ENCODE measurements around the gene LSR.
A peak's percentile ranks its signal among the peaks of the same experiment; 100 is the strongest.

The LSR gene, protein sequence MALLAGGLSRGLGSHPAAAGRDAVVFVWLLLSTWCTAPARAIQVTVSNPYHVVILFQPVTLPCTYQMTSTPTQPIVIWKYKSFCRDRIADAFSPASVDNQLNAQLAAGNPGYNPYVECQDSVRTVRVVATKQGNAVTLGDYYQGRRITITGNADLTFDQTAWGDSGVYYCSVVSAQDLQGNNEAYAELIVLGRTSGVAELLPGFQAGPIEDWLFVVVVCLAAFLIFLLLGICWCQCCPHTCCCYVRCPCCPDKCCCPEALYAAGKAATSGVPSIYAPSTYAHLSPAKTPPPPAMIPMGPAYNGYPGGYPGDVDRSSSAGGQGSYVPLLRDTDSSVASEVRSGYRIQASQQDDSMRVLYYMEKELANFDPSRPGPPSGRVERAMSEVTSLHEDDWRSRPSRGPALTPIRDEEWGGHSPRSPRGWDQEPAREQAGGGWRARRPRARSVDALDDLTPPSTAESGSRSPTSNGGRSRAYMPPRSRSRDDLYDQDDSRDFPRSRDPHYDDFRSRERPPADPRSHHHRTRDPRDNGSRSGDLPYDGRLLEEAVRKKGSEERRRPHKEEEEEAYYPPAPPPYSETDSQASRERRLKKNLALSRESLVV

GRCh38 chr19:35248310-35249145 lies at the start of gene LSR:
Gene LSR (plus strand): TSS chr19:35249002. CDS start chr19:35249023, 21 bp downstream.
- peak; percentile 54 for DNase-seq (ENCODE audit: low read depth)

- DNase-seq (ENCODE audit: low read depth), result no peak
These were observed 49.3 kb upstream of the LSR start for GRCh38 chr19:35199481-35199880.

DNA sequence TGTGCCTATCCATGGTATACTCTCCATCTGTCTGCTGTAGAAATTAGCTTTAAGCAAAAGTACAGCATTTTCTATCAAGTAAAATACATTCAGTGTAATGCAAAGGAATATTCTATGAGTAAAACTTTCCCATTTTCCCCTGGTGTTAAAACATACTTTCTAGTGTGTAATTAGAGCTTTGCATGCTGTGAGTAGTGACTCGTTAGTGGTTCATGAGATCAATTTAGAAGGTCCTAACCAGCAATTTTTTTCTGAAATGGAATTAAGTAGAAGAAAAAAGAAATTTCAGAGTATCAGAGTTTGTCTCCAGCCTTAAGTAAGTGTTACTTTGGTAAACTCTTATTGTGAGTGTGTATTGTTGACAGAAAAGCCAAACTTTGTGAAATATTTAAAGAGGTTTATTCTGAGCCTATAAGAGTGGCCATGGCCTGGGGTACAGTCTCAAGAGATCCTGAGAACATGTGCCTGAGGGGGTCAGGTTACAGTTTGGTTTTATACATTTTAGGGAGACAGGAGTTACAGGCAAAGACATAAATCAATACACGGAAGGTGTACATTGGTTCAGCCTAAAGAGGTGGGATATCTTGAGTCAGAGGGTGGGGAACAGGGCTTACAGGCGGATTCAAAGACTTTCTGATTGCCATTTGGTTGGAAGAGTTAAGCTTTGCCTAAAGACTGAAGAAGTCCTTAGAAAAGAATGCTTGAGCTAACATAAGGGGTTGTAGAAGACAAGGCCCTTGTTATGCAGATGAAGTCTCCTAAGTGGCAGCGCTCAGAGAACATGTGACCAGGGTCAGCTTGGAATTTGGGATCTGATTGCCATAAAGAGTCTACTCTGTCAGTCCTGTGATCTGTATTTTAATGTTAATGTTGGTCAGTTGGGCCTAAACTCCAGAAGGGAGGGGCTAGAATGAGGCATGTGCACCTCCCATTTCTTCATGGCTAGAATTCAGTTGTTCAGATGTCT lies 45.8 kb upstream of the LSR start:
- no peak for DNase-seq (ENCODE audit: low read depth)

DNA sequence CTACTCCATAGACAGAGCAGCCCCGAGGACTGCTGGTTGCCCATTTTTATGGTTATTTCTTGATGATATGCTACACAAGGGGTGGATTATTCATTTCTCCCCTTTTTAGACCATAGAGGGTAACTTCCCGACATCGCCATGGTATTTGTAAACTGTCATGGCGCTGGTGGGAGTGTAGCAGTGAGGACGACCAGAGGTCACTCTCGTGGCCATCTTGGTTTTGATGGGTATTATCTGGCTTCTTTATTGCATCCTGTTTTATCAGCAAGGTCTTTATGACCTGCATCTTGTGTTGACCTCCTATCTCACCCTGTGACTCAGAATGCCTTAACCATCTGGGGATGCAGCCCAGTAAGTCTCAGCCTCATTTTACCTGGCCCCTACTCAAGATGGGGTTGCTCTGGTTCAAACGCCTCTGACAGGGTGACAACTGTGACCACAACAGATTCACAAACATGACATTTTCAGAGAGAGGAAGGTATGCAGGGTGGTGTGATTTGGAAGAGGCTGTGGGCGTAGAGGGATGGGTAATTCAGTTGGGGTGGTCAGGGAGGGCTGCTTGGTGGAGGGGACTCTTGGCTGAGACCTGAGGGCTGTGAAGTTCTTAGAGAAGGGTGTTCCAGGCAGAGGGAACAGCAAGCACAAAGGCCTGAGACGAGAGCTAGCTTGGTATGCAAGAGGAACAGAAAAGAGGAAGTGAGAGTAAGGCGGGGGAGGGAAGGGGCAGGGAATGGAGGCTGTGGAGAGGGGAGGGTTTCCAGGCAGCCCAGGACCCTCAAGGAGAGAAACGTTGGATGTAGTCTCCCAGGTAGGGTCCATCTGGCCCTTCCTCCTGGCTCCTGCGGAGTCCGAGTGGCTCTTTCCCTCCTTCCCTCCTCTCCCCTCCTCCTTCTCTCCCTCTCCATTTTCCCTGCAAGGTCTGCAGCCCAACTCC lies 43.7 kb upstream of the LSR start:
- DNase-seq (ENCODE audit: low read depth), result no peak

DNA sequence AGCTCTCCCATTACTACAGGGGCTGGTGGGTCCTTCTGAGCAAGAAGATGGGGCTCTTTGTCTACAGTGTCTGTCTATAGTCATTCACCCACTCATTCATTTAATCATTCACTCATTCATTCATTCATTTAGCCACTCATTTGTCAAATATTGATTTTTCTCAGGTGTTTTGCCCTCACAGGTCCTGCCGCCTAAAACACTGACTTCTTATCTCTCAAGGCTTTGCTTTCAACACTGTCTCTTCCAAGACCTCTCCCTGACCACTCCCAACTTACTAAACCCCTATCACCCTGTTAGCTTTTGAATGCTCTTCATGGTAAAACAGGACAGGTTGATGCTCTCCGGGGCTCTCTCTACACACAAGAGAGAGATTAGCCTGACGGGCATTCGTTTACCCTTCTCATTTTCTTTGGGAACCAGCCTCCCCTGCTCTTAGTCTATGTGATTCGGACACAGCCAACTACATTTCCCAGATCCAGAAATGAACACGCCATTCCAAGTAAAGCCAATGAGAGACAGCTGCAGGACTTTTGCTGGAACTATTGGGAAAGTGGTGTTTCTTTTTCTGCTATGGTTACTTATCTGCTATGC lies 43.0 kb upstream of the LSR start:
- no peak for DNase-seq (ENCODE audit: low read depth)

- no peak for DNase-seq (ENCODE audit: low read depth)
These were observed 42.4 kb upstream of the LSR start for GRCh38 chr19:35206379-35206778.

DNA sequence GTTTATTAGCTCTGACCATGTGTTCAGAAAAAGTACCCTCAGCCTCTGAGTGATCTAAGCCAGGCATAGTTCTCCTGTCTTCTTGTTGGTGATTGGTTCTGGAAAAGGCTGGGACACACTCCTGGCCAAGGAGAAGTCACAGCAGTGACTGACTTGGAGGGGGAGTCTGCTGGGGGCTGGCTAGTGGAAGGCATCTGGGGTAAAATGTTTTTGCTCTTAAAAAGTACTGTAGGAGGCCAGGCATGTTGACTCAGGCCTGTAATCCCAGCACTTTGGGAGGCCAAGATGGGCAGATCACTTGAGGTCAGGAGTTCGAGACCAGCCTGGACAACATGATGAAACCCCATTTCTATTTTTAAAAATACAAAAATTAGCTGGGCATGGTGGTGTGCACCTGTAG lies 41.9 kb upstream of the LSR start:
- no peak for DNase-seq (ENCODE audit: low read depth)

DNA sequence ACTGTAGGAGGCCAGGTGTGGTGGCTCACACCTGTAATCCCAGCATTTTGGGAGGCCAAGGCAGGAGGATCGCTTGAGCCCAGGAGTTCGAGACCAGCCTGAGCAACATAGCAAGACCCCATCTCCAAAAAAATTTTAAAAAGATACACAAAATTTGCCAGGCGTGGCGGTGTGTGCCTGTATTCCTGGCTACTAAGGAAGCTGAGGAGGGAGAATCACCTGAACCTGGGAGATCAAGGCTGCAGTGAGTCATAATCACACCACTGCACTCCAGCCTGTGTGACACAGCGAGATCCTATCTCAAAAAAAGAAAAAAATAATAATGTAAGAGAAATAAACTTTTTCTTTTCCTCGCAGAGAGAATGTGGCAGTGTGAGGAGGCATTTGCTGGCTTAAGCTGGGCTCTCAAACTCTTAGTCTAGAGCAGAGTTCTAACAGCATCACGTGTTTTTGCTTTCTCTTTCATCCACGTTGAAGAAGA lies 41.4 kb upstream of the LSR start:
- no peak for DNase-seq (ENCODE audit: low read depth)

DNA sequence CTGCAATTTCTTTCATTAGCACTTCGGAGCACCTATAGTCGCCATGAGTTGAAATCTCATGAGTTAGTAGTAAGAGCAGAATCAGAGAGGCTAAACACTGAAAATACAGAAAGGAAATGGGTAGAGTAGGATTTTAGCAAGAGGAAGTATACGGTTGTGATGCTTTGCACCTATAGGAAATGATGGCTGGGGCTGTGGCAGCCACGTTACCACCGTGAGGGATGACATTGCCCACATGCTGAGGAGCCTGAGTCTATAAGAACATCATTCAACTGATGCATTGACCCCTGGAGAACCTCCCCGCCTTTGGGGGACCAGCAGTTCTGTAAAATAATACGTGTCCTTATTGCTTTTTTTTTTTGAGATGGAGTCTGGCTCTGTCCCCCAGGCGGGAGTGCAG lies 40.7 kb upstream of the LSR start:
- no peak for DNase-seq (ENCODE audit: low read depth)

- DNase-seq (ENCODE audit: low read depth), result no peak
These were observed 39.2 kb upstream of the LSR start for GRCh38 chr19:35209646-35210045.

GRCh38 chr19:35211545-35212230 lies 37.1 kb upstream of the LSR start:
- peak; percentile 55 for DNase-seq (ENCODE audit: low read depth)

DNA sequence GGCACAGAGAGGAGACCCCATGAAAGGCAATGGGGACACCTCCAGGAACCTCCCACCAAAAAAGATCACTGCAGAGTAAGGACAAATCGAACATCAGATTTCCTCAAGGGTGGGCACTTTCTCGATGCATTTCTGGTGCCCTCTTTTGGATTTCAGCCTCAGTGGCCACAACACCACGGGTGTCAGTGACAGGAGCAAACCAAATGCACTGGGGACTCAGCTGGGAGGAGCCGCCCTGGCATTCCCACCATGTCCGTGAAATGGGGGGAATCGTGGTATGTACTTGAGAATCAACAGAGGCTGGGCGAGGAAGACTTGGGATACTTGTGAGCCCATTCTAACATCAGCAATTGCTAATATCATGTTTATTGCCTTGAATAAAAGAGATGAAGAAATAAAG lies 36.6 kb upstream of the LSR start:
- no peak for DNase-seq (ENCODE audit: low read depth)

DNA sequence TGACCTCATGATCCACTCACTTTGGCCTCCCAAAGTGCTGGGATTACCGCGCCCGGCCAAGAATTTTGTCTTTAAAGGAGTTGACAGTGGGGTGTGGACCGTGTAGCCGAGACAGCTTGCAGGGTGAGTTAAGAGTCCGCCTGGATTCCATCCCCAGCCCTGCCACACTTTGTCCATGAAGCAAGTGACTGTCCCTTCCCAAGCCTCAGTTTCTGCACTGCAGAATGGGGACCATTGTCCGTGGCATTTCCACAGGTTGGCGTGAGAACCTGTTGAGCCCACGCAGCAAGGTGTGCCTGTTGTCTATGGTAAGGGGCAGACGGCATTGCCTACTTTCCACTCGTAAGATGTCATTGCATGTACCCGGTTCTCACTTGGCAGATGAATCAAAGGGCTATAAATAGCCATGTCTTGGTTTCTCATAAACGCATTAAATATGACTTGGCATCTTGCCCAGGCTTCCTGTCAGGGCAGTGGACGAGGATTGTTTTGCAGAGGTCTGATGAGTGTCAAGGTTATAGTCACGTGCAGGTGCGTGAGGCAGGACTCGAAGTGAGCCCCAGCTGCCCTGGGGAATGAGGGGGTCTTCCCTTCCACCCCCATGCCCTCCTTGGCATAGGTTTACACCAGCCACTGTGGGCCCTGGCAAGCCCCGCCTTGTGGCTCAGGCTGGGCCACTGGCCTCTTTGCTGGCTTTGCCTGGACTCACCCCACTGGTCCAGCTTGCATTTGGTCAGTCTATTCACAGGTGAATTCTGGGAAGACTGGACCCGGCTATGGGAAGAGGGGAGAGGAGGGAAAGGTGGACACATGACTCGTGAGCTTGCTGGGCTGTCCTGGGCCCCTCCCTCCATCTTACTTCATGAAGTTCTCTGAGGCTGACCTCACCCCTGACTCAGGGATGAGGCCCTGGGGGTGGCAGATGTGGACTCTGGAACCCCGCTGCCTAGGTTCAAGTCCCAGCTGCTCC lies 34.9 kb upstream of the LSR start:
- DNase-seq (ENCODE audit: low read depth), result peak; percentile 55

DNA sequence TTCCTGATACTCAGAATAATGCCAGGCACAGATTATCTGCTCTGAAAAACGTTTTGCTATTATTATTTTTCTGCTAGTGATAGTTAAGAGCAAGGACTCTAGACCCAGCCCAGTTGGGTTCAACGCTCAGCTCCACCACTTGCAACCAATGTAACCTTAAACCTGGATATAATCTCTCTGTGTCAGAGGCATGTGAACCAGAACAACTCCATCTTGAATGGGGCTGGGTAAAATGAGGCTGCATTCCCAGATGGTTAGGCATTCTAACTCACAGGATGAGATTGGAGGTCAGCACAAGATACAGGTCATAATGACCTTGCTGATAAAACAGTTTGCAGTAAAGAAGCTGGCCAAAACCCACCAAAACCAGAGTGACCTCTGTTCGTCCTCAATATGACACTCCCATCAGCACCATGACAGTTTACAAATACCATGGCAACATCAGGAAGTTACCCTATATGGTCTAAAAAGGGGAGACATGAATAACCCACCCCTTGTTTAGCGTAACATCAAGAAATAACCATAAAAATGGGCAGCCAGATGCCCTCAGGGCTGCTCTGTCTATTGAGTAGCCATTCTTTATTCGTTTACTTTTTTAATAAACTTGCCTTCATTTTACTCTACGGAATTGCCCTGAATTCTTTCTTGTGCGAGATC lies 33.9 kb upstream of the LSR start:
- DNase-seq (ENCODE audit: low read depth), result no peak

- no peak for DNase-seq (ENCODE audit: low read depth)
These were observed 32.6 kb upstream of the LSR start for GRCh38 chr19:35216016-35216832.

DNA sequence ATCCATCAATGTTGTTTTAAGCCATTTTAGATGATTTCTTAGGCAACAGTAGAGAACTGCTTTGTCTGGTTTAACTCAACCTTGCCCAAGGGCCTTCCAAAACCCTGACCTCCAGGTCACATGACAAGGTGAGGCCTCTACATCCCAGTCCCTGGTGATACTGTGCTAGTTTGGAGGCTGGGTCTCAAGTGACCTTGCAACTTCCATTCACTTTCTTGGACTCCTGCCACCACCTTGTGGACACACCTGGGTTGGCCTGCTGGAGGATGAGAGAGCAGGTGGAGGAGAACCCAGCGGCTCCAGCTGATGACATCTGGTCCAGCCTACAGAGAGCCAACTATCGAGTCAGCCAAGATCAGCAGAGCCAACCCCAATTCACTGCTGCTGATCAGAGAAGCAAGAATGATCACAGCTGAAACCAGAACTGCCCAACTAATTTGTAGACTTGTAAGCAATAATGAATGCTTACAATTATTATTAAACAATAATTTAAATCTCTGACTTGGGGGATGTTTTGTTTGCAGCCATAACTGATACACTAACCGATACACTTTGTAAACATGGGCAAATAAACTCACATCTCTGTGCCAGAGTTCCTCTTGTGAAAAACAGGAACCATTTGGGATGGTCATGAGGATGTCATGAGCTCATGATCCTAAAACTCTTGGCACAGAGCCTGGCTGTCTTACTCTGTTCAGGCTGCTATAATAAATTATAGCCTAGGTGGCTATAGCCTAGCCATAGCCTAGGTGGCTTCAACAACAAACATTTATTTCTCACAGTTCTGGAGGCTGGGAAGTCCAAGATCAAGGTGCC lies 31.8 kb upstream of the LSR start:
- DNase-seq (ENCODE audit: low read depth), result no peak
